GM18511 (cell line): Measurements from ENCODE around the gene RAB1A.
A peak's percentile ranks its signal among the peaks of the same experiment; 100 is the strongest.

Experiments used
- ATAC-seq: cut with Tn5 transposase; IDR thresholded peaks from one replicate; pipeline ENCODE4 v1.9.1; 2021; ENCODE audit warnings: mild to moderate bottlenecking, moderate library complexity; ENCODE audit not compliant: unreplicated experiment

RAB1A gene

DNA sequence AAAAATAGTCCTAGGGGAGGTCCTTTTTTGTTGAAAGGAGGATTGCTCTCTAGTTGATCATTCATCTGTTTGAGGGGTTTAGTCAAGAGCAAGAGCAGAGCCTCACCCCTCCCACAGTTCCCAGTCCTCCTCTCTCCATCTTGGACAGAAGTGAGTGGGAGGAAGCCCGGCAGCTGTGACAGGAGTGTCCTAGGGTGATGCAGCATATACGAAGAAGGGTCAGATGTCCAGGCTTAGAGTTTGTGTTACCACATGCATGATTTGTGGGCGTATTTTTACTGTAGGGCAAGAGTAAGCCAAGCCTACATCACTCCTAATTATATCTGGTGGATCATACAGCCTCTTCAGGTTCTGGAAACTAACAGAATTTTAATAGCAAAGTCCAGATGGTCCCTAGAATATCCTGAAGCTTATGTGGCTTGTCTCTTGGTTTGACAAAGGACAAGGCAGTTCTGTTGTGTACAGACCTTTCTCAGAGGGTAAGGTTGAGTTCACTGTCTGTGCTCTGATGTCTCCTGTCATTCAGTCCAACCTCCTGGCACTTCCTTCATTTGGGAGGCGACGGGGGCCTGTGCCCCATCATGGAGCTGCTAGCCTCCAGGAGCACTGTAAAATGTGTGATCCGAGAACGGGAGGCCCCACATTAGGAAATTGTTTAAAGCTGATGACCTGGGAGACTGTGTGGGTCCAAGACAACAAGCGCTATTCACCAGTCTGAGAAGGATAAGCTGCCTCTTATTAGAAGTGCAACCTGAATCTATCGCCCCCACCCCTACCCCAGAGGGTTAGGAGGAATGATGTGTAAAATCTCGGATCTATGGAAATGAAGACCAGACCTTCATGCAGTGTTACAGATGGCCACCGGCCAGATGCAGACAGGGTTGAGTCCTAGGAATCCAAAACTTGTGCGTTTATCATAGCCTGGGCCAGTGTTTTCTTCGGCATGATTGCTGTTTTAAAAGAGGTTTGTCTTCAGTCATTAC lies 66.8 kb downstream of the RAB1A start:
- ATAC-seq, result no peak

DNA sequence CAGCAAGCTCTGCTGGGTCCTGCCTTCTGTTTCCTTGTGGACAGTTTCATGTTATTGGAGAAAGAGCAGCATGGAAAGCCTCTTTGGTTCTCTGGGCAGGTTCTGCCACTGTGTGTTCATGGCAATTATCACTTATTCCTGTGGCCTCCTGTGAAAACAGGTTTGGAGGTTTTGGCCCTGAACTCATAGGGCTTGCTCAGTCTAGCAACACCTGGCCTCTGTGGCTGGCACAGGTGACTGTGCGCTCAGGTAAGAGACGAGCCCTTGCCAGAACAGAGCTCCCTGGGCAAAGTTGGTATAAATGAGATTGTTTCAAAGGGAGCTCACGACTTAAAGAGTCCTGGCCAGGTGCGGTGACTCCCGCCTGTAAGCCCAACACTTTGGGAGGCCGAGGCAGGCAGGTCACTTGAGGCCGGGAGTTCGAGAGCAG lies 68.0 kb downstream of the RAB1A start:
- no peak for ATAC-seq

DNA sequence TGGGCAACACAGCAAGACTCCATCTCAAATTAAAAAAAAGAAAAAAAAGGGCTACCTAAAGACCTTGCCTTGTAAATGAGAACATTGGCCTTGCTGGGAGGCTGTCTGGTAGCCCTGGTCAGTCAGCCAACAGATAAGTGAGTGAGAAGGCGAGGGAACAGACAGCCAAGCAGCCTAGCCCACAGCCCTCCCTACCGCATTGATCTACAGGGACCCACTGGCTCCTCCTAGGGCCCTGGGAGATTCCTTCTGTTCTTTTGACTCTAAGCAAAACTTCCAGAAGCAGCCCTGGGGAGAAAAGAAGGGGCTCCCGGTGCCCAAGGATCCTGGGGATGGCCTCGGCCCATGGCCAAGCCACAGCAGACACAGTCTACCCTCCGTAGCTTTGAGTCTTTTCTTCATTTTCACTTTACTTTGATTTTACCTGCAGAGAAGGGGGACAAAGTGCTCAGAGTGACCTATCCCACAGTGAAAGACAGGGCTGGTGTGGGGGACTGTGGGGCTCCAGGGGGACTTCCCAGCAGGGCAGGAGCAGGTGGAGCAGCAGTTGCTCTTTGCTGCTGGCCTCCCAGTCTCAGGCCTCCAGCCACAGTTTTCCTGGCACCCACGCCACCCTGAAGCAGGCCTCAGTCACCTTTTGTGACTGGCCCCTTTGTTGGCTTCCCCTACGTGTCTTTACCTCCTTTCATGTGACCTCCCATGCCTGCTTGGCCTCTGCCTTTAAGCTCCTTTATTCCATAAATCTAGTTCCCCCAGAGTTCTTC lies 68.6 kb downstream of the RAB1A start:
- no peak for ATAC-seq

DNA sequence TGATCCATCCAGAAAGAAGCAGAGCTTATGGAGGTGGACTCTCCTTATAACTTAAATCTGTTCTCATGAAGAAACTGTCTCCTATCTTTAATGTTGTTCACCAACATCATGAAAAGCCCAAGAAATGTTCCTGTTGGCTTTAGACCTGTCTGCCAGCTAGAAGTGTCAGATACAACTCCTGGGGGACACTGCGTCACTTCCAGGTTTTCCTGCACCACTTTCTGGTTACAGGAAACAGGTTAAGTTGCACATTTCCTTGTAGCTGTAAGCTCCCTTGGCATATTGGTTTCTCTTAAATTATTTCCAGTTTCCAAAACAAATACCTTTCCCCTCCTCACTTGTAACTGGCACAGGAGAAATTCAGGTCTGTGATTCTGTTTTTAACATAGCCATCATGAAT lies 70.8 kb downstream of the RAB1A start:
- ATAC-seq, result no peak

DNA sequence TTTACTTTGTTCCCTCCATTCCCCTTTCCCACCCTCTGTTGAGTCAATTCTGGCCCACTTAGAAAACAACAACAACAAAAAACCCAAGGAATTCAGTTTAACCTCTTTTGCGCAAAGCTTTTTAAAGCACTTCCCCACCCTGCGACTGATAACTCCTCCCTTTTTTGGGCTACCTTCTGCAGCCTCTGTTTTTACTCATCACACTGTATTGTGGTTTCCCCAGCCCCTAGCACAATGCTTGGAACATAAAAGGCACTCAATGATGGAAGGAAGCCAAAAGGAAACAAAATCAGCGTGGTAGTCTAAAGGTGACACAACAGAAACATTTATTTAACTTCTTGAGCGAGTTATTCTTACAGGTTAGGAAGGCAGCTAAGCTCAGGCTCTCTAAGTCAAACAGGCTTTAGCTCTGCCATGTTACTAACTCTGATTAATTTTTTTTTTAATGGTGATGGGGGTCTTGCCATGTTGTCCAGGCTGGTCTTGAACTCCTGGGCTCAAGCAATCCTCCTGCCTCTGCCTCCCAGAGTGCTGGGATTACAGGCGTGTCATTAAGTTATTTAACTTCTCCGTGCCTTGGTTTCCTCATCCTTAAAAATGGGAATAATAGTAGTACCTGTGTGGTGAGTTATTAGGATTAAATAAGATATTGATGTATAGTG lies 72.4 kb downstream of the RAB1A start:
- peak; percentile 27 for ATAC-seq

DNA sequence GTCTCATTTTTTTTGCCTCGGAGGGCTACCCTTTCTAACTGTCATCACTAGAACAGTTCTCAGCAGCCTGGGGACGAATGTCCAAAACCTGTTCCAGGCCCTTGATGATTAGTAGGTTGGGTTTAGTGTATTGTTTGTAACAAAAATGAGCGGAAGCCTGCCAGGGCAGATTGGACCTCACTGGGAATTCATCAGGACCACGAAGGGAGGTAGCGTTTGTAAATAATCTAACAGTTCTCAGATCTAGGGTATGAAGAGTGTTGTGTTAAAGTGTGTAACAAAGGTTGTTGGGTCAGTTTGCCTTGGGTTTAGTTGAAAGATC lies 72.9 kb downstream of the RAB1A start:
- ATAC-seq, result no peak

DNA sequence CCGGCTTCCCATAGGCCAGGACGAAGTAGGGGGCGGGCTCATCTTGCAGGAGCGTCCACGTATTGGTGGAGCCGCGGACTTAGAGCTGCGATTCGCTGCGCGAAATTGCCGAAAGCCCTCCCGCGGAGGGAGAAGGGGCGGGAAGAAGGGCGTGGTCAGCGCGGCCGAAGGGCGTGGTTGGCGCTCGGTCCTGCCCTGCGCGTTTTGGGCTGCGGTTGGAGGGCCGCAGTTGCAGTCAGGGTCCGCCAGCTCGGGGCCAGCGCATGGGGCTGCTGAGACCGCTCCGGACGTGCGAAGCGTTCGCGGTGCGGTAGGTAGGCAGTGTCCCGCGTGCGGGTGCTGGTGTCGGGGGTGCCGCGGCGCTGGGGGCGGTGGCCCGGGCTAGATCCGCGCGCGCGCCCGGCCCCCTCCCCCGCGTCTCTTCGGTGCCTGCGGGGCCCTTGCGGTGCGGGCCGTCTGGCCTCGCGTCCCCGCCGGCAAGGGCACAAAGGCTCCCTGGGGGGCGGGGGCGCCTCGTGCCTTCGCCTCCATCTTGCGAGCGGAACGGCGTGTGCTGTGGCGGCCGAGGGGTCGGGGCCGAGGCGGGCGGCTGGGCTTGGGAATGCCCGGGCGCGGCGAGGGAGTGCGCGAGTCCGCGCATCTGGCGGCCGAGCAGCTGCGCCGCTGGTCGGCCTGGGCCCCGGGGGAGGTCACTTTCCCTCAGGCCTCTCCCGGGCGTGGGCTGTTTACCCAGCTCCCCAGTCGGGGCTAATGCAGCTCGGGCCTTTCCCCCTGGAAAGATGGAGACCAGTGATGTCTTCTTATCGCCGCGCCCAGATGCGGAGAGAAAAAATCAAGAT lies 73.5 kb downstream of the RAB1A start, which contains the start of gene CEP68:
Gene CEP68 (plus strand): TSS at position 202 of the 839 bp plus-strand sequence. CDS start 13,029 bp downstream, outside the sequence.
- peak; percentile 85 for ATAC-seq

DNA sequence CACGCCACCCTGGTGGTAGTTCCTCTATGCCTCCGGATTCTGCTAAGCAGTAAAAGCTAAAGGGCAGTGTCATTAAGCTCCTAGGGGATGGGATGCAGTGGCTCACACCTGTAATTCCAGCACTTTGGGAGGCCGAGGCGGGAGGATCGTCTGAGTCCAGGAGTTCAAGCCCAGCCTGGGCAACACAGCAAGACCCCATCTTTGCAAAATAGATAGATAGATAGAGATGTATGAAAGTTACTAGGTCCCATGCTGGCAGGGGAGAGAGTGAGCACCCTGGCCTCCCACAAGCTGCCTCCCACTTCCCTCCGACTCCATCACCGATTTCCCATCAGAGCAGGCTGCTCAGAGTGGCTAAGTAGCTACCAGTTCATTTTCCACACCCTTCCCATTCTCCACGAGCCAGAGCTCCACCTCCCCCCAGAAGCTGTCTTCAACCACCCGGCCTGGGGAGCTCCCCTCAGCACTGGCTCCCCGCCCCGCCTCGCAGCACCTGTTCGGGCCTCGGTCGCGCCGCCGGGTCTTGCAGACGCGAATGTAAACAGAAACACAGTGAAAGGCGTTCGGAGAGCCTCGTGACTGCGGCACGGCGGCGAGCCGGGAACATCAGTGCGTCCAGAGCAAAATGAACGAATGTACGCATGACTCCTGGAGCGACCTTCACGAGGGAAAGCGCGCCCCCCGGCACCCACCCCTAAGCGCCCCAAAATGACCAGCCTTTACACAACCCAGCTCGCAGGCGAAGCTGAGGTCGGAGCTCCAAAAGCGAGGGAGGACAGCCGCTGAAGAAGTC lies 74.3 kb downstream of the RAB1A start:
- ATAC-seq, result peak; percentile 40

DNA sequence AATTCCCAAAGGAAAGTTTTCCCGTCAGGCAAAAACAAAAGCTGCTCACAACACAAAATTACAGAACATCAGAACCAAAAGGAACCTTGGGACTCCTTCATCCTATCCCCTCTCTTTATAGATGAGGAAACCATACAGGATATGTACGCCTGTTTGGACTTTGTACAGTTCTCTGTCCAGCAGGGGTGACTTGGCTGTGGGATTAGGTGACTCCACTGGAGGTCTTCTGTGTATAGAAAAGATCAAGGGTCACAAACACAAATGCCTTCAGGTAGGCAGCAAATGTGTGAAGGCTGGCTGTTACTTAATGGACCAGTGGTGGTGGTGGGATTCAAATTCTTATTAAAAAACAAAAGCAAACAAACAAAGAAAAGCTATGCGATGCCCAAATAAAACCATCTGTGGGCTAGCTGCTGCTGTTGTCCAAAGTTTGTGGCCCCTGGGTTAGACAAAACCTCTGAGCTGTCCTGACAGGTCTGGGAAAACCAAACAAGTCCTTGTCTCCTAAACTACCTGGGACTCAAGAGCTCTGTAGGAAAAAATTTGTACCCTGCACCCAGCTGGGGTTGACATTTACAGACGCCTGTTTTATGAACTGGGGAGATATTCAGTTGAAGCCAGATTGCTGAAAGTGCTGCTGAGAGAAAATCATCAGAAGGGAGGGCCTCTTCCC lies 75.0 kb downstream of the RAB1A start:
- ATAC-seq, result no peak

DNA sequence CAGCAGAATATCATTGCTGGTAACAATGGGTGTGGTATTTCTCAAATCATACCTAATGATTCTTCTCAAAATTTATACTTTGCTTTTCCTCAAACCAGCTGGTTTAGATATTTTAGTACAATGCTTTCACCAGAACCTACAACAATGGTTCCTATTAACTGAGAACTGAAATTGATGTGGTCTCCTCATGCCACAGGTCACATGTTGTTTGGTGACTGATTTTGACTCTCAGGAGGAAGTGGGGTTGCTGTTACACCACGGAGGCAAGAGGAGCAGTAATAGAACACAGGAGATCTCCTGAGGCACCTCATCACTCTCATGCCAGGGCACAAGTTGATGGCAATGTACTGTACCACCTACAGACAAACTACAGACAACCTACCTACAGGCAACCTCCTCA lies 76.7 kb downstream of the RAB1A start:
- ATAC-seq, result peak; percentile 58

DNA sequence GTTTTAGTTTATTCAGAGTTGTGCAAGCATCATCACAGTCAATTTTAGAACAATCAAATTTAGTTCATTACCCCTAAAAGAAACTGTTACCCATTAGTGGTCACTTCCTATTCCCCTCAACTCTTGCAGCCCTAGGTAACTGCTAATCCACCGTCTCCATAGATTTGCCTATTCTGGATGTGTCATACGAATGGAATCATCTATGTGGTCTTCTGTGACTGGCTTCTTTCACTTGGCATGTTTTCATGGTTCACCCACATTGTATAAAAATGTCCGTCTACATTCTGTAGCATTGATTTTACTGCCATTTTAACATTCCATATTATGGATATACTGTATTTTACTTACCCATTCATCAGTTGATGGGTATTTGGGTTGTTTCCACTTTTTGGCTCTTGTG lies 79.0 kb downstream of the RAB1A start:
- no peak for ATAC-seq

DNA sequence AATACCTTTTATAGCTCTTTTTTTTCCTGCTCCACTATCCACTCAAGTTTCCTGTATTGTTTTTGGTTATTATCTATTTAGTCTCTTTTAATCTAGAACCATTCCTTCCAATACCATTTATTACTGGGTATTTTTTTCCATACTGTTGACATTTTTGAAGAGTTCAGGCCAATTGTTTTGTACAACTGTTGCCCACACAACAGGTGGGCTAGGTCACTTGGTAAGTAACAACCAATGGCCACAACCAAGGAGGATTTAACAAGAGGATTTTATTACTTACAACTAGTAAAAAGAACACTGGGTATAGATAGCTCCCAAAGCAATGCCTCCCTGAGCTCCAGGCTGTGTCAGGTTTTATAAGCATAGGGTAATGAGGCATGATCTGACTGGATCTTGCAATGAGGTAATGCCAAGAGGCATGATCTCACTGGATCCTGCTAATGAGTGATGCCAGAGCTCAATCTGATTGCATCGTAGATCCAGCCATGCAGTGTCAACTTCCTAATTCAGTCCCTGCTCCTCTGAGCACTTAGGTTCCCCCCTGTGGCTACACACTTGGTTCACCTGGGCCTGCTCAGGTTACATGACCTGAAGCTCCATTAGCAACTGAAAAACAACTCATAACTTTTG lies 80.8 kb downstream of the RAB1A start:
- no peak for ATAC-seq

DNA sequence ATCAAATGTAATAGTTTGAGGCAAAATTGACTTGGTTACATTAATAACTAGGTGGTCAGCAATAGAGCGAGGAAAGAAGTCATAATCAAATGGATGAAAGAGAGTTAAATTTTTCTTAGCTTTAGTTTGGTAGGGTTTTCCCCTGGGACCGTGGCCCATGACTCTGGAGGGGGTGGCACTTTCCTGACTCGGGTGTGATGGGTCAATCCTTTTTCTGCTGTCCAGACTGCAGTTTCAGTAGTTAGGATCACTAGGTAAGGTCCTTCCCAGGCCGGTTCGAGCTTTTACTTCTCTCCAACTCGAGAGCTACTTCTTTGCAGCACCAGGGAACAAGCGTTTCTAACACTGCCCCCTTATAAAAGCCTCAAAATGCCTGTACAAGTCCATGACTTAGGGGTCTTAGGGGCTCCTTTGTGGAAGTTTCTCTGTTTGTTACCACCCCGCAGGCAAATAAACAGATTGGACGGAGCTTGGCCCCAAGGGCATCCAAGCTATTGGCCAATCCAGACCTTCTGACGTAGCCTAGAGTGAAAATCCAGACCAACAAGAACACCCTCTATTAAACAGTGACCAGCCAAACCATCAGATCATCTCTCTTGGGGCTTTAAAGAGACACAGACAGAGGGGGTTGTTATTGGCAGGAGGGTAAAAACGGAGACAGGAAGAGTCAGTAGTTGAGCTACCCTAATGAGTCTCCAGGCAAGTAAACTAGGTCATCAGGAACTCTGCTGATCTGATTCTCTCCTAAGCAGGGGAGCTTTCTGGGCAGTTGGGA lies 83.1 kb downstream of the RAB1A start:
- no peak for ATAC-seq

DNA sequence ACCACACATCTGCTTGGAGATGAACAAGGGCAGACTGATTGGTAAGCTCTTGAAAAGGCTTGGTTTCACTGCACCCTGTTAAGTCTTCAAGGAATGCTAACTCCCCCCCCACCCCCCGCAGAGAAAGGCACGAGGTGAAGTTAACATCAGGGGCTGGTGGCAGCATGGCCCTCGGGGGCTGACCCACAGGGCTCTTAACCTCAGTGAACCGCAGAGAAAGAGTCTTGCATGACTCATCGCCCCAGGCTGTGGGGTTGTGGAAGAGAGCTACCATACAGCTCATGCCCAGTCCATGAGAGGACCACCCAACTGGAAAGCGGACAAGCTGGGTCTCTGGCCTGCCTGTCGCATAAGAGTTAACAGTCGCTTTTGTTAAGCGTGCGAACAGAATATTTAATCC lies 84.3 kb downstream of the RAB1A start:
- ATAC-seq, result no peak

DNA sequence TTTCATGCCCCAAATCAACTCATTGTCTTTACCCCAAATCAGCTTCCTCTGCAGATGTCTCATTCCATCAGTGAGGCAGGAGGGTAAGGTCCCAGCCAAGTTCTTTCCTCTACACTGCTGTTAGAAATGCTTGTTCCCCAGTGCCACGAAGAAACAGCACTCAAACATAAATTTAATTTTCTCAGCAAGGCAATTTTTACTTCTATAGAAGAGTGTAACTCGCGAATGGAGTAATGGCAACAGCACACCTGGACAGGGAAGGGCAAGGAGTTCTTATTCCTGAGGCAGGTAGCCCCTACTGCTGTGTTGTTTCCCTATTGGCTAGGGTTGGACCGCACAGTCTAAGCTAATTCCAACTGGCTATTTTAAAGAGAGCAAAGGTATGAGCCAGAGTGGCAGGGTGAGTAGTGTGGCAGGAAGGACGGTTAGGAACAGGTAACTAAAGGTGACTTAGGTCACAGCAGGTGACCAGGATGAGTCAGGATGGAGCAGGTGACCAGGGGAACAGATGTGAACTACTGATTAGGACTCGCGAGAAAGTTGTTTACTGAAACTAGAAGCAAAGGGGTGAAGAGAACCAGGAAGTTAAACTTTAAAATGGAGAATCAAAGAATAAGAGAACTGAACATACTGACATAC lies 85.7 kb downstream of the RAB1A start:
- no peak for ATAC-seq

DNA sequence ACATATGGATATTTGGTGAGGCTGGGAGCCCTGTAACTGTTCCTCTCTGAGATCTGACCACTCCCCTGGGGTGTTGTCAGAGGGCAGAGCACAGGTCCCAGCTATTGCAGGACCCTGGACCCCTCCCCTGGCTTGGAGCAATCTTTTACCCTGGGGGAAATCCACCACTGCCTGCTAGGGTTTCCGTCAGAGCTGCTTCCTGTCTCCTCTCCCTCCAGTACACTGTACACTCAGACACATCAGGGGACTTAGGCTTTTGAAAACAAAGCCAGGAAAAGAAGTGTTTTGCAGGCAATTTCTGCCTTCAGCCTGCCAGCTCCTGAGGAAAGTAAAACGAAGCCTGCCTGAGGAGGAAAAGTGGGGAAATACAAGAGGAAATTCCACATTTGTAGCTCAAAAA lies 86.9 kb downstream of the RAB1A start:
- ATAC-seq, result no peak
